Erythroblast (primary cell): ENCODE data around the gene AHCYL2.

Experiments used
- GATA1 ChIP-seq: IDR thresholded peaks from 2 replicates; pipeline ENCODE4 v1.6.1; 2011; ENCODE audit warnings: low read depth, mild to moderate bottlenecking, control low read depth, low read length, moderate library complexity
- POLR2A ChIP-seq: IDR thresholded peaks from 2 replicates; pipeline ENCODE4 v1.6.1; 2011; ENCODE audit warnings: mild to moderate bottlenecking, low read length

GRCh38 chr7:129224251-129225205 lies at the start of gene AHCYL2:
- TF ChIP-seq POLR2A (peak; percentile 18), GATA1 (no peak)
